ENCODE results near the gene CLTCL1. TPM values are rescaled to one million over a fixed set of nuclear protein-coding genes. Genes with fewer than 3 reads are reported as not detected.

Gene CLTCL1
- total and polyA plus RNA-seq, 9 of the 15 experiments (the other 6 are each of a cell fraction or from before 2014, with no cell fraction given) = 1.1 to 11.7 (median 5.0) TPM

DNA sequence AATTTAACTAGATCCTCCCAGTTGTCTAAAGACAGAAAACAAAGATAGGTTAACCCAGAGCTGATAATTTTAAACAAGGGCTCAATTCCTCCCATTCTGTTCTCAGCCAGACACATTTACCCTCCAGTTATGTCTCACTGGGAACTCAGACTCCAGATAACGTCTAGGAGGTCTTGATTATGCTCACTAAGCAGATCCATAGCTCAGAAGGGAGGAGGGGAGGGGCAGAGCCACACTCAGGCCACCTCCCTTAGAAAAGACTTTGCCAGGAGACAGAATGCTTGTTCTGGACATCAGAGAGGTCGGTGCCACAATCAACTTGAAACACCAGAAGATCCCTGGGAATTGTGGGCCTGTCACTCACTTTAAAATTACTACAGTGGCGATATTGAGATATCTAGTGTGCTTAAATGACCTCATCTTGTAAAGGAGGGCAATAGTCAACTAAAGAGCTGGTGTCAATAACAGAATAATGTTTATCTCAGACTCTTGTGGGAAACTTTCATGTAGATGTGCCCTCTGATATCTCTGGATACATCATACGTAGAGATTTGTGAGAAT, 83.2 kb downstream of the CLTCL1 start (continued):
- TF ChIP-seq, protein P1, sequence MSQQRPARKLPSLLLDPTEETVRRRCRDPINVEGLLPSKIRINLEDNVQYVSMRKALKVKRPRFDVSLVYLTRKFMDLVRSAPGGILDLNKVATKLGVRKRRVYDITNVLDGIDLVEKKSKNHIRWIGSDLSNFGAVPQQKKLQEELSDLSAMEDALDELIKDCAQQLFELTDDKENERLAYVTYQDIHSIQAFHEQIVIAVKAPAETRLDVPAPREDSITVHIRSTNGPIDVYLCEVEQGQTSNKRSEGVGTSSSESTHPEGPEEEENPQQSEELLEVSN (IDR thresholded peaks at IDR 0.05; ENCODE audit: borderline replicate concordance in 1 of 2, extremely low read depth in 1 of 2, insufficient read depth in 1 of 2, insufficient read length in 1 of 2, low read depth in 1 of 2, low read length in 1 of 2, poor library complexity in 1 of 2, severe bottlenecking in 1 of 2) = no peak
- TF ChIP-seq, protein P2, sequence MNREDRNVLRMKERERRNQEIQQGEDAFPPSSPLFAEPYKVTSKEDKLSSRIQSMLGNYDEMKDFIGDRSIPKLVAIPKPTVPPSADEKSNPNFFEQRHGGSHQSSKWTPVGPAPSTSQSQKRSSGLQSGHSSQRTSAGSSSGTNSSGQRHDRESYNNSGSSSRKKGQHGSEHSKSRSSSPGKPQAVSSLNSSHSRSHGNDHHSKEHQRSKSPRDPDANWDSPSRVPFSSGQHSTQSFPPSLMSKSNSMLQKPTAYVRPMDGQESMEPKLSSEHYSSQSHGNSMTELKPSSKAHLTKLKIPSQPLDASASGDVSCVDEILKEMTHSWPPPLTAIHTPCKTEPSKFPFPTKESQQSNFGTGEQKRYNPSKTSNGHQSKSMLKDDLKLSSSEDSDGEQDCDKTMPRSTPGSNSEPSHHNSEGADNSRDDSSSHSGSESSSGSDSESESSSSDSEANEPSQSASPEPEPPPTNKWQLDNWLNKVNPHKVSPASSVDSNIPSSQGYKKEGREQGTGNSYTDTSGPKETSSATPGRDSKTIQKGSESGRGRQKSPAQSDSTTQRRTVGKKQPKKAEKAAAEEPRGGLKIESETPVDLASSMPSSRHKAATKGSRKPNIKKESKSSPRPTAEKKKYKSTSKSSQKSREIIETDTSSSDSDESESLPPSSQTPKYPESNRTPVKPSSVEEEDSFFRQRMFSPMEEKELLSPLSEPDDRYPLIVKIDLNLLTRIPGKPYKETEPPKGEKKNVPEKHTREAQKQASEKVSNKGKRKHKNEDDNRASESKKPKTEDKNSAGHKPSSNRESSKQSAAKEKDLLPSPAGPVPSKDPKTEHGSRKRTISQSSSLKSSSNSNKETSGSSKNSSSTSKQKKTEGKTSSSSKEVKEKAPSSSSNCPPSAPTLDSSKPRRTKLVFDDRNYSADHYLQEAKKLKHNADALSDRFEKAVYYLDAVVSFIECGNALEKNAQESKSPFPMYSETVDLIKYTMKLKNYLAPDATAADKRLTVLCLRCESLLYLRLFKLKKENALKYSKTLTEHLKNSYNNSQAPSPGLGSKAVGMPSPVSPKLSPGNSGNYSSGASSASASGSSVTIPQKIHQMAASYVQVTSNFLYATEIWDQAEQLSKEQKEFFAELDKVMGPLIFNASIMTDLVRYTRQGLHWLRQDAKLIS (CRISPR knock-in tag; IDR thresholded peaks at IDR 0.05) = 0 out of 2 replicates have a peak, but pooled peaks have one; percentile 73
- no peak for TF ChIP-seq FOXA3 (CRISPR knock-in tag; conservative IDR thresholded peaks at IDR 0.05 in 1 of 2, IDR thresholded peaks at IDR 0.05 in 1 of 2)
- TF ChIP-seq, protein P3, sequence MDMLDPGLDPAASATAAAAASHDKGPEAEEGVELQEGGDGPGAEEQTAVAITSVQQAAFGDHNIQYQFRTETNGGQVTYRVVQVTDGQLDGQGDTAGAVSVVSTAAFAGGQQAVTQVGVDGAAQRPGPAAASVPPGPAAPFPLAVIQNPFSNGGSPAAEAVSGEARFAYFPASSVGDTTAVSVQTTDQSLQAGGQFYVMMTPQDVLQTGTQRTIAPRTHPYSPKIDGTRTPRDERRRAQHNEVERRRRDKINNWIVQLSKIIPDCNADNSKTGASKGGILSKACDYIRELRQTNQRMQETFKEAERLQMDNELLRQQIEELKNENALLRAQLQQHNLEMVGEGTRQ (CRISPR knock-in tag; IDR thresholded peaks at IDR 0.05) = no peak
- TF ChIP-seq, protein P4, sequence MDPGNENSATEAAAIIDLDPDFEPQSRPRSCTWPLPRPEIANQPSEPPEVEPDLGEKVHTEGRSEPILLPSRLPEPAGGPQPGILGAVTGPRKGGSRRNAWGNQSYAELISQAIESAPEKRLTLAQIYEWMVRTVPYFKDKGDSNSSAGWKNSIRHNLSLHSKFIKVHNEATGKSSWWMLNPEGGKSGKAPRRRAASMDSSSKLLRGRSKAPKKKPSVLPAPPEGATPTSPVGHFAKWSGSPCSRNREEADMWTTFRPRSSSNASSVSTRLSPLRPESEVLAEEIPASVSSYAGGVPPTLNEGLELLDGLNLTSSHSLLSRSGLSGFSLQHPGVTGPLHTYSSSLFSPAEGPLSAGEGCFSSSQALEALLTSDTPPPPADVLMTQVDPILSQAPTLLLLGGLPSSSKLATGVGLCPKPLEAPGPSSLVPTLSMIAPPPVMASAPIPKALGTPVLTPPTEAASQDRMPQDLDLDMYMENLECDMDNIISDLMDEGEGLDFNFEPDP (CRISPR knock-in tag; IDR thresholded peaks at IDR 0.05) = no peak
- TF ChIP-seq HNRNPL (IDR thresholded peaks at IDR 0.05; ENCODE audit: low read depth, low read length) = no peak
- TF ChIP-seq, protein P5, sequence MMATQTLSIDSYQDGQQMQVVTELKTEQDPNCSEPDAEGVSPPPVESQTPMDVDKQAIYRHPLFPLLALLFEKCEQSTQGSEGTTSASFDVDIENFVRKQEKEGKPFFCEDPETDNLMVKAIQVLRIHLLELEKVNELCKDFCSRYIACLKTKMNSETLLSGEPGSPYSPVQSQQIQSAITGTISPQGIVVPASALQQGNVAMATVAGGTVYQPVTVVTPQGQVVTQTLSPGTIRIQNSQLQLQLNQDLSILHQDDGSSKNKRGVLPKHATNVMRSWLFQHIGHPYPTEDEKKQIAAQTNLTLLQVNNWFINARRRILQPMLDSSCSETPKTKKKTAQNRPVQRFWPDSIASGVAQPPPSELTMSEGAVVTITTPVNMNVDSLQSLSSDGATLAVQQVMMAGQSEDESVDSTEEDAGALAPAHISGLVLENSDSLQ (IDR thresholded peaks at IDR 0.05) = peak; percentile 86
- no peak for TF ChIP-seq CBFA2T2 (conservative IDR thresholded peaks at IDR 0.05)
- no peak for TF ChIP-seq TGIF2 (CRISPR knock-in tag; IDR thresholded peaks at IDR 0.05)
- TF ChIP-seq, protein P6, sequence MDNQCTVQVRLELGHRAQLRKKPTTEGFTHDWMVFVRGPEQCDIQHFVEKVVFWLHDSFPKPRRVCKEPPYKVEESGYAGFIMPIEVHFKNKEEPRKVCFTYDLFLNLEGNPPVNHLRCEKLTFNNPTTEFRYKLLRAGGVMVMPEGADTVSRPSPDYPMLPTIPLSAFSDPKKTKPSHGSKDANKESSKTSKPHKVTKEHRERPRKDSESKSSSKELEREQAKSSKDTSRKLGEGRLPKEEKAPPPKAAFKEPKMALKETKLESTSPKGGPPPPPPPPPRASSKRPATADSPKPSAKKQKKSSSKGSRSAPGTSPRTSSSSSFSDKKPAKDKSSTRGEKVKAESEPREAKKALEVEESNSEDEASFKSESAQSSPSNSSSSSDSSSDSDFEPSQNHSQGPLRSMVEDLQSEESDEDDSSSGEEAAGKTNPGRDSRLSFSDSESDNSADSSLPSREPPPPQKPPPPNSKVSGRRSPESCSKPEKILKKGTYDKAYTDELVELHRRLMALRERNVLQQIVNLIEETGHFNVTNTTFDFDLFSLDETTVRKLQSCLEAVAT (IDR thresholded peaks at IDR 0.05) = no peak
- no peak for TF ChIP-seq SREBF1 (IDR thresholded peaks at IDR 0.05; ENCODE audit: borderline replicate concordance, low read depth, low read length)
- no peak for TF ChIP-seq TRIM28 (IDR thresholded peaks at IDR 0.05)
- no peak for TF ChIP-seq ZNF133 (CRISPR knock-in tag; IDR thresholded peaks at IDR 0.05)
- TF ChIP-seq, protein P7, sequence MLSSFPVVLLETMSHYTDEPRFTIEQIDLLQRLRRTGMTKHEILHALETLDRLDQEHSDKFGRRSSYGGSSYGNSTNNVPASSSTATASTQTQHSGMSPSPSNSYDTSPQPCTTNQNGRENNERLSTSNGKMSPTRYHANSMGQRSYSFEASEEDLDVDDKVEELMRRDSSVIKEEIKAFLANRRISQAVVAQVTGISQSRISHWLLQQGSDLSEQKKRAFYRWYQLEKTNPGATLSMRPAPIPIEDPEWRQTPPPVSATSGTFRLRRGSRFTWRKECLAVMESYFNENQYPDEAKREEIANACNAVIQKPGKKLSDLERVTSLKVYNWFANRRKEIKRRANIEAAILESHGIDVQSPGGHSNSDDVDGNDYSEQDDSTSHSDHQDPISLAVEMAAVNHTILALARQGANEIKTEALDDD (IDR thresholded peaks at IDR 0.05) = no peak
- TF ChIP-seq MED1 (CRISPR knock-in tag; IDR thresholded peaks at IDR 0.05; ENCODE audit: borderline replicate concordance) = no peak
- TF ChIP-seq CHD2 (IDR thresholded peaks at IDR 0.05; ENCODE audit: low read depth, low read length) = no peak
- no peak for TF ChIP-seq ELF4 (CRISPR knock-in tag; IDR thresholded peaks at IDR 0.05)
